Measurements from ENCODE around the gene NXPE3. TPM values are rescaled to one million over a fixed set of nuclear protein-coding genes. Genes with fewer than 3 reads are reported as not detected.

The NXPE3 gene
- polyA plus RNA-seq, 1 donor (not counting 4 experiments of a cell fraction or from before 2014, with no cell fraction given) = 16.8 TPM

- Histone ChIP-seq H3K9me1 (ENCODE audit: control insufficient read depth, extremely low read depth, insufficient read depth, low read length) (no peaks in the 10 kb centered on the region), H3K79me2 (ENCODE audit: control insufficient read depth, insufficient read depth, low read length) (no peaks in the 10 kb centered on the region), H3K4me2 (ENCODE audit: control insufficient read depth, extremely low read depth, insufficient read depth, low read depth, low read length) (peak overlapping the region; percentile 84), H3K9ac (ENCODE audit: control insufficient read depth, extremely low read depth, insufficient read depth, low read length) (peak overlapping the region; percentile 88), H3K36me3 (ENCODE audit: control insufficient read depth in 2 of 2, extremely low read depth in 1 of 2, insufficient read depth in 2 of 2, low read length in 2 of 2) (no peaks in the 10 kb centered on the region), H2AFZ (ENCODE audit: control insufficient read depth, low read length) (peak overlapping the region; percentile 72), H3K4me1 (ENCODE audit: control insufficient read depth, extremely low read depth, insufficient read depth, low read length) (peaks cover 22% of the 10 kb centered on the region), H3K27ac (ENCODE audit: control insufficient read depth, insufficient read depth, low read length) (peak overlapping the region; percentile 93), H4K20me1 (ENCODE audit: control insufficient read depth, extremely low read depth, insufficient read depth, low read length) (no peaks in the 10 kb centered on the region), H3K9me3 (ENCODE audit: control insufficient read depth, low read depth, low read length) (no peaks in the 10 kb centered on the region), H3K4me3 (ENCODE audit: control insufficient read depth in 2 of 3, extremely low read depth in 1 of 3, insufficient read depth in 2 of 3, low read depth in 1 of 3, low read length in 3 of 3) (peak overlapping the region in 2 of 3 experiments; percentile 50 to 73), H3K27me3 (ENCODE audit: control insufficient read depth, extremely low read depth, insufficient read depth, low read length) (no peaks in the 10 kb centered on the region)
- DNase-seq (ENCODE audit: low read depth, low spot score) (no peak), FAIRE-seq (peak; percentile 49)
- dilution Hi-C loops (cut with MboI; ENCODE audit: extremely low pct_ligation_motif_present, low sequenced_read_pairs) = no loop called here
- TF ChIP-seq EZH2 (IDR thresholded peaks at IDR 0.05; ENCODE audit: low read length) = no peak
- TF ChIP-seq CTCF (optimal IDR thresholded peaks at IDR 0.05 in 1 of 3, IDR thresholded peaks at IDR 0.05 in 1 of 3, conservative IDR thresholded peaks at IDR 0.05 in 1 of 3; ENCODE audit: extremely low read depth in 1 of 3, insufficient read depth in 2 of 3, low read length in 3 of 3) = no peak
These were observed 49.9 kb downstream of the NXPE3 start for GRCh38 chr3:101828691-101829436.

- Histone ChIP-seq H3K9ac (ENCODE audit: control insufficient read depth, extremely low read depth, insufficient read depth, low read length) (peak overlapping the region; percentile 88), H3K27ac (ENCODE audit: control insufficient read depth, insufficient read depth, low read length) (no peak overlapping the region), H3K79me2 (ENCODE audit: control insufficient read depth, insufficient read depth, low read length) (no peaks in the 10 kb centered on the region), H3K4me2 (ENCODE audit: control insufficient read depth, extremely low read depth, insufficient read depth, low read depth, low read length) (peak overlapping the region; percentile 84), H4K20me1 (ENCODE audit: control insufficient read depth, extremely low read depth, insufficient read depth, low read length) (no peaks in the 10 kb centered on the region), H3K36me3 (ENCODE audit: control insufficient read depth in 2 of 2, extremely low read depth in 1 of 2, insufficient read depth in 2 of 2, low read length in 2 of 2) (no peaks in the 10 kb centered on the region), H3K4me3 (ENCODE audit: control insufficient read depth in 2 of 3, extremely low read depth in 1 of 3, insufficient read depth in 2 of 3, low read depth in 1 of 3, low read length in 3 of 3) (no peak overlapping the region), H3K4me1 (ENCODE audit: control insufficient read depth, extremely low read depth, insufficient read depth, low read length) (peaks cover 22% of the 10 kb centered on the region), H3K27me3 (ENCODE audit: control insufficient read depth, extremely low read depth, insufficient read depth, low read length) (no peaks in the 10 kb centered on the region), H2AFZ (ENCODE audit: control insufficient read depth, low read length) (no peak overlapping the region), H3K9me3 (ENCODE audit: control insufficient read depth, low read depth, low read length) (no peaks in the 10 kb centered on the region), H3K9me1 (ENCODE audit: control insufficient read depth, extremely low read depth, insufficient read depth, low read length) (no peaks in the 10 kb centered on the region)
- FAIRE-seq = peak; percentile 64
- no peak for TF ChIP-seq CTCF (optimal IDR thresholded peaks at IDR 0.05 in 1 of 3, IDR thresholded peaks at IDR 0.05 in 1 of 3, conservative IDR thresholded peaks at IDR 0.05 in 1 of 3; ENCODE audit: extremely low read depth in 1 of 3, insufficient read depth in 2 of 3, low read length in 3 of 3)
- no peak for TF ChIP-seq EZH2 (IDR thresholded peaks at IDR 0.05; ENCODE audit: low read length)
- dilution Hi-C loops (cut with MboI; ENCODE audit: extremely low pct_ligation_motif_present, low sequenced_read_pairs) = no loop called here
- no peak for DNase-seq (ENCODE audit: low read depth, low spot score)
These were observed 50.4 kb downstream of the NXPE3 start for GRCh38 chr3:101829437-101829830.

Measured in keratinocyte (primary cell).